ENCODE results near the gene ALG9.

DNA sequence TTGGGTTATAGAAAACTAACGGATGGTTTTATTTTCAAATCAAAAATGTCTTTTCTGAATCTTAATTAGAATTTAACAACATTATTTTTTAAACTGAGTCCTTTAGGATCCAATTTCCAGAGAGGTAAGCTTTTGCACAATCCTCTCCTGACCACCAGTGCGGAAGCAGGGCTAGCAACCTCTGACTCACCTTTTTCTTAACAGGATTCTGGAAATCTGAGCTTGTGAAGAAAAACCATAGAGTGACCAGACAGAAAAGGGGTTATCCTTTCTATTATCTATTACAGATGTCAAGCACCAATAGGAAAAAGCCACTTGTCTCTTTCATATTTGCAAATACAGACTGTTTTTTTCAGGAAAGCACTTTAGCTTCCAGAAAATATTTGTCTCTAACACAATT, 25.3 kb downstream of the ALG9 start:
- TF ChIP-seq, protein P1, sequence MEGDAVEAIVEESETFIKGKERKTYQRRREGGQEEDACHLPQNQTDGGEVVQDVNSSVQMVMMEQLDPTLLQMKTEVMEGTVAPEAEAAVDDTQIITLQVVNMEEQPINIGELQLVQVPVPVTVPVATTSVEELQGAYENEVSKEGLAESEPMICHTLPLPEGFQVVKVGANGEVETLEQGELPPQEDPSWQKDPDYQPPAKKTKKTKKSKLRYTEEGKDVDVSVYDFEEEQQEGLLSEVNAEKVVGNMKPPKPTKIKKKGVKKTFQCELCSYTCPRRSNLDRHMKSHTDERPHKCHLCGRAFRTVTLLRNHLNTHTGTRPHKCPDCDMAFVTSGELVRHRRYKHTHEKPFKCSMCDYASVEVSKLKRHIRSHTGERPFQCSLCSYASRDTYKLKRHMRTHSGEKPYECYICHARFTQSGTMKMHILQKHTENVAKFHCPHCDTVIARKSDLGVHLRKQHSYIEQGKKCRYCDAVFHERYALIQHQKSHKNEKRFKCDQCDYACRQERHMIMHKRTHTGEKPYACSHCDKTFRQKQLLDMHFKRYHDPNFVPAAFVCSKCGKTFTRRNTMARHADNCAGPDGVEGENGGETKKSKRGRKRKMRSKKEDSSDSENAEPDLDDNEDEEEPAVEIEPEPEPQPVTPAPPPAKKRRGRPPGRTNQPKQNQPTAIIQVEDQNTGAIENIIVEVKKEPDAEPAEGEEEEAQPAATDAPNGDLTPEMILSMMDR (IDR thresholded peaks at IDR 0.05), result no peak
- no peak for TF ChIP-seq POLR2A (IDR thresholded peaks at IDR 0.05)

Data from ovary (tissue), 3 donors.